Right lobe of liver (tissue), 4 donors: Measurements from ENCODE around the gene NDFIP2.

Experiments used
- POLR2A ChIP-seq: fragments of 450-650 bp; IDR thresholded peaks from one replicate; pipeline ENCODE4 v1.6.1; 2017; ENCODE audit warnings: antibody characterized with exemption, mild to moderate bottlenecking
- TF ChIP-seq, protein P1 (sequence below), 4 donors: fragments of 200-600 bp in 3 of 4; fragments of 450-650 bp in 1 of 4; IDR thresholded peaks; one replicate each; pipeline versions ENCODE4 v1.5.1 to v1.8.0; 2016 to 2022; ENCODE audit warnings: antibody characterized with exemption in 4 of 4, mild to moderate bottlenecking in 2 of 4
- donor health status: DM: no; HTN: no; CAD: no.
- donor health status: DM: no; HTN: no; CAD: no.
- donor health status: DM: no; HTN: yes; CAD: no.

DNA sequence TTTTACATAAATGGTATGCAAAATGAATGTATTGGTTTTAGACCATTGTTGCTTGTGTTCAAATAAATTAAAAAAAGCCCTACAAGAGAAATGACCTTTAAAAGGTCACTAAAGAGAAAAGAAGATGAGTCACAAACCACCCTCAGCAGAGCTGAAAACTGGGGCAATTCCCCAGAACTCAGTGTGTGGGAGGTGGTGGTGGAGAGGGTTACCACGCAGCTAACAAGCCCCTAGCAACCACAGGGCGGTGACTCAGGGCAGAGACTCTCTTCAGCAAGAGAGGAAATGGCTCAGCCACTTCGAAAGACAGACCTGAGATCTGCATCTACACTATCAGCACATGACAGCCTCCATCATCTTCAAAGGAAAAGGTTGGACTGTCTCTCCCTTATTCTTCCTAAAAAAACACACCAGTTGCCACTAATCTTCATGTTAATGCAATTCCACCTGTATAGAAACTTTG is 29.4 kb upstream of the NDFIP2 start:
- TF ChIP-seq, protein P1, sequence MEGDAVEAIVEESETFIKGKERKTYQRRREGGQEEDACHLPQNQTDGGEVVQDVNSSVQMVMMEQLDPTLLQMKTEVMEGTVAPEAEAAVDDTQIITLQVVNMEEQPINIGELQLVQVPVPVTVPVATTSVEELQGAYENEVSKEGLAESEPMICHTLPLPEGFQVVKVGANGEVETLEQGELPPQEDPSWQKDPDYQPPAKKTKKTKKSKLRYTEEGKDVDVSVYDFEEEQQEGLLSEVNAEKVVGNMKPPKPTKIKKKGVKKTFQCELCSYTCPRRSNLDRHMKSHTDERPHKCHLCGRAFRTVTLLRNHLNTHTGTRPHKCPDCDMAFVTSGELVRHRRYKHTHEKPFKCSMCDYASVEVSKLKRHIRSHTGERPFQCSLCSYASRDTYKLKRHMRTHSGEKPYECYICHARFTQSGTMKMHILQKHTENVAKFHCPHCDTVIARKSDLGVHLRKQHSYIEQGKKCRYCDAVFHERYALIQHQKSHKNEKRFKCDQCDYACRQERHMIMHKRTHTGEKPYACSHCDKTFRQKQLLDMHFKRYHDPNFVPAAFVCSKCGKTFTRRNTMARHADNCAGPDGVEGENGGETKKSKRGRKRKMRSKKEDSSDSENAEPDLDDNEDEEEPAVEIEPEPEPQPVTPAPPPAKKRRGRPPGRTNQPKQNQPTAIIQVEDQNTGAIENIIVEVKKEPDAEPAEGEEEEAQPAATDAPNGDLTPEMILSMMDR (IDR thresholded peaks at IDR 0.05): no peak
- no peak for TF ChIP-seq POLR2A
